H1 (cell line): Measurements from ENCODE around the gene TSPAN5. TPM values are rescaled to one million over a fixed set of nuclear protein-coding genes. Genes with fewer than 3 reads are reported as not detected.

ENCODE experiments used
- MAX ChIP-seq: IDR thresholded peaks from 2 replicates; pipeline ENCODE4 v1.6.1; 2012; ENCODE audit warnings: inconsistent platforms
- polyA plus RNA-seq, 7 experiments: library from polyadenylated mRNA; depleted of rRNA in 3 of 7; stranded (reverse) in 5 of 7; unstranded in 2 of 7; fragments of >200 nt in 5 of 7; fragments of 200-250 nt in 2 of 7; gene quantifications; 1 replicate in 5 of 7; 2 replicates in 1 of 7; 4 replicates in 1 of 7; pipeline versions ENCODE4 v1.2.1 to v1.2.3, GENCODE V29; 2011 to 2013; ENCODE audit warnings: missing spikeins in 2 of 7, mixed read lengths in 2 of 7
- total RNA-seq: library from RNA; stranded (reverse); fragmentation: NEBNext Ultra II Directional; extraction: Animal tissue kit (Norgen Biotek cat#: 25700); gene quantifications from 2 replicates; pipeline ENCODE4 v1.2.1, GENCODE V29; 2021

Gene TSPAN5
- total and polyA plus RNA-seq, 2 of the 8 experiments (the other 6 are each of a cell fraction or from before 2014, with no cell fraction given), result 17.6 to 21.2 TPM

- TF ChIP-seq MAX, result no peak
Measured at GRCh38 chr4:98689507-98690174, 31.2 kb upstream of the TSPAN5 start (continued).
